GM12878 (cell line): Measurements from ENCODE around the gene RARRES2. TPM values are rescaled to one million over a fixed set of nuclear protein-coding genes. Genes with fewer than 3 reads are reported as not detected.

Experiments used
- ATF7 ChIP-seq: fragments of 450-650 bp; IDR thresholded peaks from 2 replicates; pipeline ENCODE4 v1.6.1; 2016; ENCODE audit warnings: low read depth, mild to moderate bottlenecking
- CBX3 ChIP-seq: fragments of 200-600 bp; sonication (generic); IDR thresholded peaks from 2 replicates; pipeline ENCODE4 v1.6.1; 2016; ENCODE audit warnings: low read depth, borderline replicate concordance
- FOXM1 ChIP-seq: IDR thresholded peaks from 2 replicates; pipeline ENCODE4 v1.6.1; 2012; ENCODE audit warnings: low read depth, mild to moderate bottlenecking, inconsistent platforms, low read length, moderate library complexity
- HDGF ChIP-seq: fragments of 450-650 bp; IDR thresholded peaks from 2 replicates; pipeline ENCODE4 v1.6.1; 2016; ENCODE audit warnings: antibody characterized with exemption
- MXI1 ChIP-seq: fragments of 150-350 bp; IDR thresholded peaks from 2 replicates; pipeline ENCODE4 v1.6.1; 2011; ENCODE audit warnings: low read depth, mild to moderate bottlenecking, inconsistent platforms, low read length, improper control_type of control experiment
- MYC ChIP-seq: IDR thresholded peaks from 2 replicates; pipeline ENCODE4 v1.6.1; 2011; ENCODE audit warnings: mild to moderate bottlenecking, low read length, moderate library complexity, inconsistent platforms; ENCODE audit not compliant: insufficient read depth, insufficient replicate concordance, insufficient read length, severe bottlenecking
- NFIC ChIP-seq: IDR thresholded peaks from 2 replicates; pipeline ENCODE4 v1.6.1; 2012; ENCODE audit warnings: low read depth, mild to moderate bottlenecking, inconsistent platforms, low read length, moderate library complexity
- NR2C1 ChIP-seq: fragments of 450-650 bp; IDR thresholded peaks from 2 replicates; pipeline ENCODE4 v1.6.1; 2017; ENCODE audit warnings: antibody characterized with exemption, mild to moderate bottlenecking, moderate library complexity
- PML ChIP-seq: IDR thresholded peaks from 2 replicates; pipeline ENCODE4 v1.6.1; 2012; ENCODE audit warnings: low read length, inconsistent platforms
- POU2F2 ChIP-seq: IDR thresholded peaks from 3 replicates; pipeline ENCODE4 v1.6.1; 2011; ENCODE audit warnings: low read depth, mild to moderate bottlenecking, low read length, borderline replicate concordance
- RUNX3 ChIP-seq: IDR thresholded peaks from 2 replicates; pipeline ENCODE4 v1.6.1; 2012; ENCODE audit warnings: low read length, inconsistent platforms
- SIN3A ChIP-seq: IDR thresholded peaks from 2 replicates; pipeline ENCODE4 v1.6.1; 2012; ENCODE audit warnings: low read depth, low read length, improper control_type of control experiment
- SMC3 ChIP-seq: IDR thresholded peaks from 2 replicates; pipeline ENCODE4 v1.6.1; 2011; ENCODE audit warnings: low read length, improper control_type of control experiment, borderline replicate concordance
- SUPT20H ChIP-seq: IDR thresholded peaks from 2 replicates; pipeline ENCODE4 v1.6.1; 2011; ENCODE audit warnings: low read depth, mild to moderate bottlenecking, low read length, moderate library complexity, borderline replicate concordance; ENCODE audit not compliant: control insufficient read depth
- ZNF217 ChIP-seq: fragments of 450-650 bp; IDR thresholded peaks from 2 replicates; pipeline ENCODE4 v1.6.1; 2017; ENCODE audit warnings: antibody characterized with exemption, mild to moderate bottlenecking
- ZSCAN29 ChIP-seq: fragments of 450-650 bp; IDR thresholded peaks from 2 replicates; pipeline ENCODE4 v1.6.1; 2017; ENCODE audit warnings: mild to moderate bottlenecking, moderate library complexity
- polyA plus RNA-seq, 11 experiments: library from polyadenylated mRNA; depleted of rRNA in 4 of 11; unstranded in 6 of 11; stranded (reverse) in 5 of 11; fragments of >200 nt; fragmentation: Nextera tagmentation in 4 of 11; fragmentation: Illumina TruSeq in 1 of 11; extraction: Ambion mirVana in 4 of 11; extraction: Trizol in 1 of 11; gene quantifications; 1 replicate in 1 of 11; 2 replicates in 10 of 11; pipeline versions ENCODE4 v1.2.1 to v1.2.3, GENCODE V29; 2011 to 2016; ENCODE audit warnings: inconsistent platforms in 2 of 11, missing spikeins in 2 of 11, low read depth in 1 of 11
- total RNA-seq, 4 experiments: library from RNA; depleted of rRNA in 3 of 4; stranded (reverse); fragments of >200 nt in 3 of 4; fragmentation: Illumina TruSeq in 1 of 4; extraction: Trizol in 1 of 4; gene quantifications; 2 replicates each; pipeline versions ENCODE4 v1.2.1 to v1.2.3, GENCODE V29; 2013 to 2021
- TF ChIP-seq, protein P1 (sequence below): fragments of 450-650 bp; IDR thresholded peaks from 2 replicates; pipeline ENCODE4 v1.6.1; 2016; ENCODE audit warnings: mild to moderate bottlenecking, moderate library complexity, borderline replicate concordance
- TF ChIP-seq, protein P2 (sequence below): fragments of 450-650 bp; IDR thresholded peaks from 2 replicates; pipeline ENCODE4 v1.6.1; 2014; ENCODE audit warnings: mild to moderate bottlenecking
- TF ChIP-seq, protein P3 (sequence below): IDR thresholded peaks from 2 replicates; pipeline ENCODE4 v1.6.1; 2011; ENCODE audit warnings: borderline replicate concordance, low read depth, mild to moderate bottlenecking, moderate library complexity, mixed read lengths, low read length; ENCODE audit not compliant: insufficient read depth; ENCODE audit errors: extremely low read length
- TF ChIP-seq, protein P4 (sequence below): IDR thresholded peaks from 2 replicates; pipeline ENCODE4 v1.6.1; 2012; ENCODE audit warnings: low read length, inconsistent platforms
- TF ChIP-seq, protein P5 (sequence below): IDR thresholded peaks from 2 replicates; pipeline ENCODE4 v1.6.1; 2012; ENCODE audit warnings: low read depth, low read length, improper control_type of control experiment
- TF ChIP-seq, protein P6 (sequence below): fragments of 450-650 bp; IDR thresholded peaks from 2 replicates; pipeline ENCODE4 v1.6.1; 2016; ENCODE audit warnings: mild to moderate bottlenecking

RARRES2 gene
- total and polyA plus RNA-seq, 10 of the 15 experiments (the other 5 are each of a cell fraction or from before 2014, with no cell fraction given), result 0.13 to 2.2 (median 0.40) TPM; not detected in 3

DNA sequence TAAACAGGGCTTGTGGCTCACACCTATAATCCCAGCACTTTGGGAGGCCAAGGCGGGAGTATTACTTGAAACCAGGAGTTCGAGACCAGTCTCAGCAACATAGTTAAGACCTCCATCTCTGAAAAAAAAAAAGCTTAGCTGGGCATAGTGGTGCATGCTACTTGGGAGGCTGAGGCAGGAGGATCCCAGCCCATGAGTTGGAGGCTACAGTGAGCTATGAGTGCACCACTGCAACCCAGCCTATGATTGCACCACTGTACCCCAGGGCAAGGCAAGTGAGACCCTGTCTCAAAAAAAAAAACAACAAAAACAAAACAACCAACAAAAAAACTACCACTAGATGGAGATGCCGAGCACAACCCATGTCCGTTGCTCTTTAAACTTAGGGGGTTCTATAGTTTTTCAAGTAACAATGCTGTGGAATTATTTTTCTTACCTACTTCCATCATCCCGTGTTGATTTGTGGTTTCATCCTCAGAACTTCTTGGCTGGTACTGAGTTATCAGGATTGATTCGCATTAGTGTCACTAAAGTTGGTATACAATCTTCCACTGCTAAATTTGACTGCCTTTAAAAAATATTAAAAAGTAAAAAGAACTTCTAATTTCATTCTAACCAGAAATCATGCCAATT is 15.0 kb upstream of the RARRES2 start (continued):
- TF ChIP-seq, protein P1, sequence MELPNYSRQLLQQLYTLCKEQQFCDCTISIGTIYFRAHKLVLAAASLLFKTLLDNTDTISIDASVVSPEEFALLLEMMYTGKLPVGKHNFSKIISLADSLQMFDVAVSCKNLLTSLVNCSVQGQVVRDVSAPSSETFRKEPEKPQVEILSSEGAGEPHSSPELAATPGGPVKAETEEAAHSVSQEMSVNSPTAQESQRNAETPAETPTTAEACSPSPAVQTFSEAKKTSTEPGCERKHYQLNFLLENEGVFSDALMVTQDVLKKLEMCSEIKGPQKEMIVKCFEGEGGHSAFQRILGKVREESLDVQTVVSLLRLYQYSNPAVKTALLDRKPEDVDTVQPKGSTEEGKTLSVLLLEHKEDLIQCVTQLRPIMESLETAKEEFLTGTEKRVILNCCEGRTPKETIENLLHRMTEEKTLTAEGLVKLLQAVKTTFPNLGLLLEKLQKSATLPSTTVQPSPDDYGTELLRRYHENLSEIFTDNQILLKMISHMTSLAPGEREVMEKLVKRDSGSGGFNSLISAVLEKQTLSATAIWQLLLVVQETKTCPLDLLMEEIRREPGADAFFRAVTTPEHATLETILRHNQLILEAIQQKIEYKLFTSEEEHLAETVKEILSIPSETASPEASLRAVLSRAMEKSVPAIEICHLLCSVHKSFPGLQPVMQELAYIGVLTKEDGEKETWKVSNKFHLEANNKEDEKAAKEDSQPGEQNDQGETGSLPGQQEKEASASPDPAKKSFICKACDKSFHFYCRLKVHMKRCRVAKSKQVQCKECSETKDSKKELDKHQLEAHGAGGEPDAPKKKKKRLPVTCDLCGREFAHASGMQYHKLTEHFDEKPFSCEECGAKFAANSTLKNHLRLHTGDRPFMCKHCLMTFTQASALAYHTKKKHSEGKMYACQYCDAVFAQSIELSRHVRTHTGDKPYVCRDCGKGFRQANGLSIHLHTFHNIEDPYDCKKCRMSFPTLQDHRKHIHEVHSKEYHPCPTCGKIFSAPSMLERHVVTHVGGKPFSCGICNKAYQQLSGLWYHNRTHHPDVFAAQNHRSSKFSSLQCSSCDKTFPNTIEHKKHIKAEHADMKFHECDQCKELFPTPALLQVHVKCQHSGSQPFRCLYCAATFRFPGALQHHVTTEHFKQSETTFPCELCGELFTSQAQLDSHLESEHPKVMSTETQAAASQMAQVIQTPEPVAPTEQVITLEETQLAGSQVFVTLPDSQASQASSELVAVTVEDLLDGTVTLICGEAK, result no peak
- no peak for TF ChIP-seq MYC
- TF ChIP-seq, protein P2, sequence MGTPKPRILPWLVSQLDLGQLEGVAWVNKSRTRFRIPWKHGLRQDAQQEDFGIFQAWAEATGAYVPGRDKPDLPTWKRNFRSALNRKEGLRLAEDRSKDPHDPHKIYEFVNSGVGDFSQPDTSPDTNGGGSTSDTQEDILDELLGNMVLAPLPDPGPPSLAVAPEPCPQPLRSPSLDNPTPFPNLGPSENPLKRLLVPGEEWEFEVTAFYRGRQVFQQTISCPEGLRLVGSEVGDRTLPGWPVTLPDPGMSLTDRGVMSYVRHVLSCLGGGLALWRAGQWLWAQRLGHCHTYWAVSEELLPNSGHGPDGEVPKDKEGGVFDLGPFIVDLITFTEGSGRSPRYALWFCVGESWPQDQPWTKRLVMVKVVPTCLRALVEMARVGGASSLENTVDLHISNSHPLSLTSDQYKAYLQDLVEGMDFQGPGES, result no peak
- no peak for TF ChIP-seq NR2C1
- TF ChIP-seq SMC3, result peak; percentile 73; the same call in 1 of the 2 replicates
- TF ChIP-seq MXI1, result no peak
- TF ChIP-seq, protein P3, sequence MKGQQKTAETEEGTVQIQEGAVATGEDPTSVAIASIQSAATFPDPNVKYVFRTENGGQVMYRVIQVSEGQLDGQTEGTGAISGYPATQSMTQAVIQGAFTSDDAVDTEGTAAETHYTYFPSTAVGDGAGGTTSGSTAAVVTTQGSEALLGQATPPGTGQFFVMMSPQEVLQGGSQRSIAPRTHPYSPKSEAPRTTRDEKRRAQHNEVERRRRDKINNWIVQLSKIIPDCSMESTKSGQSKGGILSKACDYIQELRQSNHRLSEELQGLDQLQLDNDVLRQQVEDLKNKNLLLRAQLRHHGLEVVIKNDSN, result no peak
- no peak for TF ChIP-seq SIN3A
- TF ChIP-seq FOXM1, result no peak
- TF ChIP-seq RUNX3, result peak; percentile 16; the same call in 1 of the 2 replicates
- no peak for TF ChIP-seq ZSCAN29
- no peak for TF ChIP-seq POU2F2
- no peak for TF ChIP-seq HDGF
- TF ChIP-seq, protein P4, sequence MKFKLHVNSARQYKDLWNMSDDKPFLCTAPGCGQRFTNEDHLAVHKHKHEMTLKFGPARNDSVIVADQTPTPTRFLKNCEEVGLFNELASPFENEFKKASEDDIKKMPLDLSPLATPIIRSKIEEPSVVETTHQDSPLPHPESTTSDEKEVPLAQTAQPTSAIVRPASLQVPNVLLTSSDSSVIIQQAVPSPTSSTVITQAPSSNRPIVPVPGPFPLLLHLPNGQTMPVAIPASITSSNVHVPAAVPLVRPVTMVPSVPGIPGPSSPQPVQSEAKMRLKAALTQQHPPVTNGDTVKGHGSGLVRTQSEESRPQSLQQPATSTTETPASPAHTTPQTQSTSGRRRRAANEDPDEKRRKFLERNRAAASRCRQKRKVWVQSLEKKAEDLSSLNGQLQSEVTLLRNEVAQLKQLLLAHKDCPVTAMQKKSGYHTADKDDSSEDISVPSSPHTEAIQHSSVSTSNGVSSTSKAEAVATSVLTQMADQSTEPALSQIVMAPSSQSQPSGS, result no peak
- TF ChIP-seq CBX3, result no peak
- no peak for TF ChIP-seq NFIC
- no peak for TF ChIP-seq ATF7
- no peak for TF ChIP-seq PML
- TF ChIP-seq, protein P5, sequence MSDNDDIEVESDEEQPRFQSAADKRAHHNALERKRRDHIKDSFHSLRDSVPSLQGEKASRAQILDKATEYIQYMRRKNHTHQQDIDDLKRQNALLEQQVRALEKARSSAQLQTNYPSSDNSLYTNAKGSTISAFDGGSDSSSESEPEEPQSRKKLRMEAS, result no peak
- TF ChIP-seq SUPT20H, result no peak
- TF ChIP-seq ZNF217, result no peak
- TF ChIP-seq, protein P6, sequence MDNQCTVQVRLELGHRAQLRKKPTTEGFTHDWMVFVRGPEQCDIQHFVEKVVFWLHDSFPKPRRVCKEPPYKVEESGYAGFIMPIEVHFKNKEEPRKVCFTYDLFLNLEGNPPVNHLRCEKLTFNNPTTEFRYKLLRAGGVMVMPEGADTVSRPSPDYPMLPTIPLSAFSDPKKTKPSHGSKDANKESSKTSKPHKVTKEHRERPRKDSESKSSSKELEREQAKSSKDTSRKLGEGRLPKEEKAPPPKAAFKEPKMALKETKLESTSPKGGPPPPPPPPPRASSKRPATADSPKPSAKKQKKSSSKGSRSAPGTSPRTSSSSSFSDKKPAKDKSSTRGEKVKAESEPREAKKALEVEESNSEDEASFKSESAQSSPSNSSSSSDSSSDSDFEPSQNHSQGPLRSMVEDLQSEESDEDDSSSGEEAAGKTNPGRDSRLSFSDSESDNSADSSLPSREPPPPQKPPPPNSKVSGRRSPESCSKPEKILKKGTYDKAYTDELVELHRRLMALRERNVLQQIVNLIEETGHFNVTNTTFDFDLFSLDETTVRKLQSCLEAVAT, result 0 out of 2 replicates have a peak, but pooled peaks have one; percentile 34
